GM19193 (cell line): ENCODE results near the gene KCTD19.
A peak's percentile ranks its signal among the peaks of the same experiment; 100 is the strongest.

Source experiments
- POLR2A ChIP-seq: IDR thresholded peaks from 4 replicates; pipeline ENCODE4 v1.6.1; 2011; ENCODE audit not compliant: insufficient read depth, insufficient read length; ENCODE audit errors: extremely low read depth

The KCTD19 gene

GRCh38 chr16:67294171-67294757, 32.3 kb downstream of the KCTD19 start:
- TF ChIP-seq POLR2A: no peak

- no peak for TF ChIP-seq POLR2A
Measured at GRCh38 chr16:67291461-67291860, 35.1 kb downstream of the KCTD19 start.

- no peak for TF ChIP-seq POLR2A
Measured at GRCh38 chr16:67287960-67288359, 38.6 kb downstream of the KCTD19 start.

GRCh38 chr16:67286441-67287235, 39.9 kb downstream of the KCTD19 start:
- TF ChIP-seq POLR2A: no peak

- TF ChIP-seq POLR2A: no peak
Measured at GRCh38 chr16:67284699-67285646, 41.6 kb downstream of the KCTD19 start.

GRCh38 chr16:67283826-67284555, 42.5 kb downstream of the KCTD19 start:
- TF ChIP-seq POLR2A: no peak

GRCh38 chr16:67283039-67283825, 43.3 kb downstream of the KCTD19 start:
- TF ChIP-seq POLR2A: no peak

- TF ChIP-seq POLR2A: no peak
Measured at GRCh38 chr16:67282447-67282805, 44.1 kb downstream of the KCTD19 start.

GRCh38 chr16:67281536-67282446, 44.8 kb downstream of the KCTD19 start:
- no peak for TF ChIP-seq POLR2A

- TF ChIP-seq POLR2A: no peak
Measured at GRCh38 chr16:67280090-67281015, 46.2 kb downstream of the KCTD19 start.

- peak; percentile 15 for TF ChIP-seq POLR2A
Measured at GRCh38 chr16:67279296-67280089, 47.0 kb downstream of the KCTD19 start, which contains the start of gene PLEKHG4. Gene PLEKHG4, plus strand, starts transcription at chr16:67279532. Its CDS starts 513 bp downstream, at chr16:67280045.
